GM12892 (cell line): ENCODE results near the gene TOP3A.
A peak's percentile ranks its signal among the peaks of the same experiment; 100 is the strongest.
"Not testable (repeated sequence)": the region's sequence is repeated elsewhere in the genome, so short reads cannot be mapped to it uniquely, and the experiment has no call there.

Source experiments
- DNase-seq: peaks from one replicate; pipeline ENCODE4 v3.0.0; 2011; ENCODE audit not compliant: insufficient read length
- FAIRE-seq: peaks from 2 replicates; lab custom pipeline; 2011; peaks lifted over from hg19 to GRCh38; lab: Jason Lieb, UNC
- POLR2A ChIP-seq: IDR thresholded peaks from 2 replicates; pipeline ENCODE4 v1.6.1; 2011; ENCODE audit warnings: low read depth, low read length, control low read depth
- POLR2AphosphoS5 ChIP-seq: IDR thresholded peaks from 2 replicates; pipeline ENCODE4 v1.6.1; 2011; ENCODE audit warnings: low read depth, low read length, control low read depth
- TAF1 ChIP-seq: IDR thresholded peaks from 2 replicates; pipeline ENCODE4 v1.6.1; 2011; ENCODE audit warnings: low read depth, mild to moderate bottlenecking, control low read depth, low read length, borderline replicate concordance

The TOP3A gene

GRCh38 chr17:18339933-18340332 is 25.1 kb upstream of the TOP3A start:
- TF ChIP-seq TAF1: no peak
- TF ChIP-seq POLR2A: no peak
- TF ChIP-seq POLR2AphosphoS5: no peak
- DNase-seq: no peak
- no peak for FAIRE-seq

- not testable (repeated sequence) for FAIRE-seq, DNase-seq
Observed at GRCh38 chr17:18338158-18338557, 23.4 kb upstream of the TOP3A start.

- TF ChIP-seq TAF1: no peak
- no peak for TF ChIP-seq POLR2AphosphoS5
- no peak for TF ChIP-seq POLR2A
- no peak for FAIRE-seq
Observed at GRCh38 chr17:18332909-18333489, 18.2 kb upstream of the TOP3A start.

GRCh38 chr17:18331879-18332278 is 17.1 kb upstream of the TOP3A start:
- FAIRE-seq (no peak), DNase-seq (no peak)
- TF ChIP-seq POLR2AphosphoS5 (no peak), POLR2A (no peak), TAF1 (no peak)

More at GRCh38 chr17:18332909-18333489, 18.2 kb upstream of the TOP3A start:
- DNase-seq: no peak

- TF ChIP-seq POLR2AphosphoS5 (0 out of 2 replicates have a peak, but pooled peaks have one; percentile 38), POLR2A (no peak), TAF1 (no peak)
- FAIRE-seq: no peak
Observed at GRCh38 chr17:18328643-18329204, 13.9 kb upstream of the TOP3A start.

GRCh38 chr17:18327556-18327955 is 12.8 kb upstream of the TOP3A start:
- DNase-seq (no peak), FAIRE-seq (no peak)
- no peak for TF ChIP-seq POLR2A
- no peak for TF ChIP-seq TAF1
- TF ChIP-seq POLR2AphosphoS5: no peak

More at GRCh38 chr17:18328643-18329204, 13.9 kb upstream of the TOP3A start:
- DNase-seq: no peak

- FAIRE-seq: no peak
- no peak for TF ChIP-seq POLR2AphosphoS5
- no peak for TF ChIP-seq TAF1
- TF ChIP-seq POLR2A: no peak
- DNase-seq: no peak
Observed at GRCh38 chr17:18327093-18327492, 12.3 kb upstream of the TOP3A start.

GRCh38 chr17:18326572-18326971 is 11.8 kb upstream of the TOP3A start:
- no peak for FAIRE-seq
- TF ChIP-seq POLR2AphosphoS5: no peak
- no peak for TF ChIP-seq TAF1
- no peak for TF ChIP-seq POLR2A

GRCh38 chr17:18326039-18326438 is 11.2 kb upstream of the TOP3A start:
- no peak for FAIRE-seq
- TF ChIP-seq TAF1: no peak
- no peak for TF ChIP-seq POLR2A
- no peak for TF ChIP-seq POLR2AphosphoS5
- DNase-seq: no peak

More at GRCh38 chr17:18326572-18326971, 11.8 kb upstream of the TOP3A start:
- no peak for DNase-seq

GRCh38 chr17:18324140-18325050 is 9.6 kb upstream of the TOP3A start:
- no peak for FAIRE-seq

GRCh38 chr17:18323507-18324139 is 8.8 kb upstream of the TOP3A start:
- no peak for FAIRE-seq
- DNase-seq: no peak

More at GRCh38 chr17:18324140-18325050, 9.6 kb upstream of the TOP3A start:
- TF ChIP-seq POLR2AphosphoS5 (no peak), POLR2A (no peak), TAF1 (no peak)
- no peak for DNase-seq

More at GRCh38 chr17:18323507-18324139, 8.8 kb upstream of the TOP3A start:
- TF ChIP-seq POLR2AphosphoS5 (no peak), TAF1 (no peak), POLR2A (no peak)
